HG02623 (cell line): ENCODE measurements around the gene DNAJB8.

Experiments used
- ATAC-seq: cut with Tn5 transposase; IDR thresholded peaks from one replicate; pipeline ENCODE4 v1.9.1; 2021; ENCODE audit warnings: moderate library complexity; ENCODE audit not compliant: unreplicated experiment

Gene DNAJB8

DNA sequence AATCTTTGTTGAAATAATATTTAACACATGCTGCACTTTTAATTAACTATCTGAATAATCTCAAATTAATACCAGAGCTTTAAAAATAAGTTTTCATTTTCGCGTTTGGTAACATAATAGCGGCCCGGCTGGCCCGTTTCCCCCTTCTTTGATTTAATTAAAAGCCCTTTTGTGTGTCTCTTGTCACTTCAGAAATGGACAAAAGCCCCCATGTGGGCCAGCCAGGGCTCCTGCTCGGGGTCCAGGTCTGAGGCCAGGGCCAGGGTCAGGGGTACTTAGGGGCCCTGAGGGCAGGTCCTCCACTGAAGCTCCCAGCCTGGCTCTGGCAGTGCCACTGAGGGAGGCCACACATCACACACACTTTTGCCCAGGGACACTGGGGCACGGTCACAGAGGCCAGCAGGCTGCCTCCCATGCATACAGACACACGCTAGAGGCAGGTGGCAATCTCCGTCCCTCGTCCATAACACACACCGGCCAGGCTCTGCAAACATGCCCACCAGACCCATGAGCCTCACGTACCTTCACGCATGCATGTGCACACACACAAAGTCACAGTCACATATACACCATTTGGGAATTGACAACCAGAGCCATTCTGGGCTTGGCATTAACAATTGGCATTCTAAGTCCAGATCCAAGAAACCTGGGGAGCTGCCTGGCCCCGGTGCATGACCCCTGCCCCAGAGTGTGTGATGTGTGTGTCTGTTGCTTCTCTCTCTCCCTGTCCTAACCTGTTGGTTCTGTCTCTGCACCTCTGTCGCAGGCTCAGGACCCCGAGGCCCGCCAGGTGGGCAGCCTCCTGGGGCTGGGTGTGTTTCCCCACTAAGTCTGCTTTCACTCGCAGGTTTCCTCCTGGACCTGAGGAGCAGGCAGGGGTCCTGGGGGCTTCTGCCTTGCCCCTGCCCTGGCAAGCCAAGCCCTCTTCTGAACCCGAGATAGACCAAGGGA is 38.5 kb downstream of the DNAJB8 start:
- no peak for ATAC-seq

DNA sequence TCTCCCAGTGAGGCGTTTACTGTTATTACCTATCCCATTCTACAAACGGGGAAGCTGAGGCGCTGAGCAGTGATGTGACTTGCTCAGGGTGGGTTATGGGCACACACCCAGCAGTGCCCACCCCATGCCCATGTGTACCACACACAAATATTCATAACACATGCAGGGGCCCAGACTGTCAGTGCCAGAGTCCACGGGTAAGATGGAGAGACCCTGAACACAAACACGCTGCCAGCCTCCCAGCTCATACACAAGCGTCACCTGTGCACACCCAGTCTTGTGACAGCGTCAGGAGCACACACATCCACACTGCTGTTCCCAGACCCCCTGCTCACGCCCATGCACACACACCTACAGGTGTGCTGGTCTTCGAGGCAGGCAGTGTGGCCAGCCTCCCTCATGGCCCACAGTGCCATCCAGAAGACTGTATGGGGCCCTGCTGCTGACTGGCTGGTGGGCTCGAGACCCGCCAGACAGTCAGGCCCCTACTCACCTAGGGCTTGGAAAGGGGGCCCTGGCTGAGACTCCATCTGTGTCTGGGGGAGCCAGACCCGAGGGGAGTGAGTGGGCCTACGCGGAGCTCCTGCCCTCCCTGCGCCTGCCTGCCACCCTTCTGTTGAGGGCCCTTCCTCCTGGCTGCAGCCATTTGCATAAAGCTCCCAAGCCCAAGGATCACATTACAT is 39.4 kb downstream of the DNAJB8 start:
- no peak for ATAC-seq

DNA sequence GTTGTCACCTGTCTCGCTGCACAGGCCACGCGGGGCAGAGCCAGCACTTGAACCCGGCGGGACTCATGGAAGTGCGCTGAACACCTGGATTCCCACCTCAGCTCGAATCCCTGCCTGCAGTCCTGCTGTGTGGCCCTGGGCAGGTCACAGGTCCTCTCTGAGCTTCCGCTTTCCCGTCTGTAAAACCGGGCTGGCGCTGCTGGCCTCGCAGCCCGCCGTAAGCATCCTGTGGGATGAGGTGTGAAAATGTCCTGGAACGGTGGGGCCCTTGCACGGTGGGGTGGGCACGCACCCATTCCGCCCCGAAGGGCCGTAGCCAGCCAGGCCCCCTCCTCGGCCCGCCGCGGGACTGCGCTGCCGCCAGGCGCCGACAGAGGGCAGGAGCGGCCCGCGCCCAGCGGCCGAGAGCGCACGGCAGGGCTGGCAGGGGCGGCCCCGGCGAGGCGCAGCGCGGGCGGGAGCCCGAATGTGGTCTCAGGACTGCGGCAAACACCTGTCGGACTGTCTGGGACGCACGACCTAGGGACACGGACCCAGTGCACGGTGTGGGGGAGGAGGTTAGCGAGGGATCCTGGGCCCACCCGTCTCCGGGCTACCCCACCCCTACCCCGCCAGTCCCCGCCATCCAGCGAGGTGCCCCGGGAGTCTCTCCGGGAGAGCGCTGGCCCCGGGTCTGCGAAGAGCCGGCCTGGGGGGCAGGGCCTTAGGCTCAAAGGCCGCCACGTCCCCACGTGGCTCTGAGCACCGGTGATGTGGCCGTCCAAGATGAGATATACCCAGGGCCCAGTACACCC is 40.4 kb downstream of the DNAJB8 start:
- ATAC-seq = peak; percentile 71

DNA sequence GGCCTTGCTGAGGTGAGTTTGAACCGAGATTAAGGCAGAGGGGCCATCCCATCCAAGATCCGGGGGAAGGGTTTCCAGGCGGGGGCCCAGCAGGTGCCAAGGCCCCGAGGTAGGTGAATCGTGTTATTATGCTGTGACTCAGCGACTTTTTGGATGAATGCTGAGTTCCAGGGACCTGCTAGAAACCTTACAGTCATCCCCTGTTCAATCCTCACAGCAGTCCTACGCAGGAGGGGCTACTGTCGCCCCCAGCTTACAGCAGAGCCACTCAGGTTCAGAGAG is 40.9 kb downstream of the DNAJB8 start:
- ATAC-seq = no peak

DNA sequence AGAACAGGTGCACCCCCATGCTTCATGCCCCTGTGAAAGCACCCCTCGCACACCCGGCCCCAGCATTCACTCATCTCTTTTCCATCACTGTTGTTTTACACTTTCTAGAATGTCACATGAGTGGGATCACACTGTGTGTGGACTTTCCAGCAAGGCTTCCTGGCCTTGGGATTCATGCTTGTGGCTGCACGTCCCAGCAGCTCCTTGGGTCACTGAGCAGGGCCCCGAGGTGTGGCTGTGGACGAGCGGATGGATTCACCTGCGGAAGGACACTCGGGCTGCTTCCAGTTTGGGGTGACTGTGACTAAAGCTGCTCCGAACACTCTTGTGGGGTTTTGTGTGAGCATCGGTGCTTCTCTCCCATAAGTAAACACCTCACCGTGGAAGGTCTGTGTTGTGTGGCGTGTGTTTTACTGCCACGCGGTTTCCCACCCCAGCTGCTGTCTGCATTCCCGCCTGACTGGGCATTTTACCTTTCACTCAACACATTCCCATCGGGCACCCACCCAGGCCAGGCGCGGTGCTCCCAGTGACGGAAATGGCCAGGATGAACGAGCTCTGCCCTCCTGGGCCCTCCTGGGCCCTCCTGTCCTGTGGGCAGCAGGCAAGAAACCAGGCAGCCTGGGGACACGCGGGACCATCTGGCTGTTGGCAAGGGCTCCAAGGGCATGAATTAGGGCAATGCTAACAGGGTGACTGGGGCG is 41.4 kb downstream of the DNAJB8 start:
- no peak for ATAC-seq

DNA sequence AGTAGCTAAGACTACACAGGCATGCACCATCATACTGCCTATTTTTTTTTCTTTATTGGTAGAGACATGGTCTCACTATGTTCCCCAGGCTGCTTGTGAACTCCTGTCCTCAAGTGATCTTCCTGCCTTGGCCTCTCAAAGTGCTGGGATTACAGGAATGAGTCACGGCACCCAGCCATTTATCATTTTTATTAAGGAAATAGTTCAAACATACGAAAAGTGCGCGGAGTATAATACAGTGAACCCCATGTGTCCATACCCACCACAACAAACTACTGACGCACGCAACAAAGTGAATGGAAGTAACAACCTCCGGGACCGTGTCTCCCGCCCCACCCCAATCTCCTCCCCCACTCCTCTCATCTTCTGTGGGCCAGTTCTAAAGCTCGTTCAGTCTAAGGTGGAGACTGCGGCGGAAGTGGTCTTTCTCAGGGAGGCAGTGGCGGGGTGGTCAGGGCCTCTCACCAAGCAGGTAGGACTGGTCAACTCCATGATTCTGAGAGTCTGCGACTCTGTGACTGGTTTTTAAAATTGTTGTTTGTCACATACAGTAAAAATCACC is 42.1 kb downstream of the DNAJB8 start:
- ATAC-seq = no peak

DNA sequence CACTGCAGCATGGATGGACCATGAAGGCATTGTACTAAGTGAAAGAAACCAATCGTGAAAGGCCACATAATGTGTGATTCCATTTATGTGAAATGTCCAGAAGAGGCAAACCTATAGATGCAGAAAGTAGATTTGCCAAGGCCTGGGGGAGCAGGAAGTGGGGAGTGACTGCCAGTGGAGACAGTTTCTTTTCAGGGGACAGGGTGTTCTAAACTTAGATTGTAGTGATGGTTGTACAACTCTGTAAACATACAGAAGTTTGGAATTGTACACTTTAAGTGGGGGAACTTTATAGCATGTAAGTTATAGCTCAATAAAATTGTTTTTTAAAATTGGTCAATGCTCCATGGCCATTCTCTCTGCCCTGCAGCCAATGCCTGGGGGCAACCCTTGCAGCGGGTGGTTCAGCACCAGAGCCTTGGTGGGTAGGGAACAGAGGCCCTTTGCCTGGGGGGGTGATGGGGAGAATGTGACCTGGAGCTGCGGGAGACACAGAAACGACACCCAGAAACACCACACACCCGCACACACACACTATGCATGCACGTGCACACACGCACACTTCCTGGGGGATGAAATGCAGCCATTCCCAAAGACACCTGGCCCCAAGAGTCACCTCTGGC is 43.1 kb downstream of the DNAJB8 start:
- no peak for ATAC-seq

DNA sequence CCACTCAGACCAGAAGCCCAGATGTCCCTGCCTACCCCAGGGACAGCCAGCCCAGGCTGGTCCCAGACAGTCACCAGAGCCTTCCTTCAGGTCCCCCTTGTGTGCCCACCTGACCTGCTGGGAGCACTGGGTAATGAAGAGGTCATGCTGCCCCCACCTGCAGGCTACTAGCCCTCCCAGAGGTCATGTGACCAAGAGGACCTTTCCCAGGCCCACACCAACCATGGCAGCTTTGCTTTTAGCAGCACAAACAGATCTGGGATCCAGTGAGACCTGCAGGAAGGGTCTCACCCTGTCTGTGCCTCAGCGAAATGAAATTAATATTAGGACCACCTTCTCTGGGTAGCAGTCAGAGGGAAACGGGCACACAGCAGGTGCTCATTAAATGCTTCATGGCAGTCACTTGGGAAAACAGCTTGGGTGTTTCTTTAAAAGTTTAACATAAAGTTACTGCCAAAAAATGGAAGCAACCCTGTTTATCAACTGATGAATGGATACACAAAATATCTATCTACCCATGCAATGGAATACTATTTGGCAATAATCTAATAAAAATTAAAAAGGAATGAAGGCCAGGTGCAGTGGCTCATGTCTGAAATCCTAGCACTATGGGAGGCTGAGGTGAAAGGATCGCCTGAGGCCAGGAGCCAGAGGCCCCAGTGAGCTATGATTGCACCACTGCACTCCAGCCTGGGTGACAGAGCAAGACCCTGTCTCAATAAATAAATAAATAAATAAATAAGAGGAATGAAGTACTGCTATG is 43.7 kb downstream of the DNAJB8 start:
- no peak for ATAC-seq

DNA sequence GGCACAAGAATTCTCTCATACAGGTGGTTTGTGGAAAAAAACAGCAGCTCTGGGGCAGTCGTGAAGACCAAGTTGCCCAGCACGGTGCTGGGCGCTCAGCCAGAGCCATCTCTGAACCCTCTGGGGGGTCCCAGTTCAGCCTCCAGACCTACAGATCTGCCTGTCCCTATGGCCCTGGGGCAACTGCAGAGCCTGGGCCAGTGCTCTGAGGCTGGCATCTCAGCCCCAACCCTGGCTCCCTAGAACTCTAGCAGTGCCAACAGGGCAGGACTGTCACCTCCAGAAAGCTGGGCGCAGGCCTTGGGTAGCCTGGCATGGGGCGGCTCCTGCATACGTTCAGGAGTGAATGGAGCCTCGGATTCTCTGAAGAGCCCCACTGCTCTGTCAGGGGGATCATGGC is 44.7 kb downstream of the DNAJB8 start:
- no peak for ATAC-seq

DNA sequence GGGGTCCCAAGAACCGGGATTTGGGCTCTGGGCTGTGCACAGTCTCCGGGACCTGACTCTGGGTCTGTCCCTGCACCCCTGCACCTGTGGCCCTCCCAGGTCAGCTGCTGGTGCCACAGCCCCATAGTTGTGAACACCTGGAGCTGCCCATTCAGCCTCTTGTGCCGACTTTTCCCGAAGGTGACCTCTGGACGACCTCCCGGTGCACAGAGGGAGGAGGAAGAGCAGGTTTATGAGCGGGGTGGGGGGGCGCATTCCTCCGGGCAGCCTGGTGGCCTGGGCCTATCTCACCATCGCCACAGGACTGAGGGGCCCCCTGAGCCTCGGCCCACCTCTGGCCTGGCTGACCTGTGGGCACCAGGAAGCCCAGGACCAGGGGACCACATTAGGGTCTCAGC is 45.3 kb downstream of the DNAJB8 start:
- ATAC-seq = no peak

DNA sequence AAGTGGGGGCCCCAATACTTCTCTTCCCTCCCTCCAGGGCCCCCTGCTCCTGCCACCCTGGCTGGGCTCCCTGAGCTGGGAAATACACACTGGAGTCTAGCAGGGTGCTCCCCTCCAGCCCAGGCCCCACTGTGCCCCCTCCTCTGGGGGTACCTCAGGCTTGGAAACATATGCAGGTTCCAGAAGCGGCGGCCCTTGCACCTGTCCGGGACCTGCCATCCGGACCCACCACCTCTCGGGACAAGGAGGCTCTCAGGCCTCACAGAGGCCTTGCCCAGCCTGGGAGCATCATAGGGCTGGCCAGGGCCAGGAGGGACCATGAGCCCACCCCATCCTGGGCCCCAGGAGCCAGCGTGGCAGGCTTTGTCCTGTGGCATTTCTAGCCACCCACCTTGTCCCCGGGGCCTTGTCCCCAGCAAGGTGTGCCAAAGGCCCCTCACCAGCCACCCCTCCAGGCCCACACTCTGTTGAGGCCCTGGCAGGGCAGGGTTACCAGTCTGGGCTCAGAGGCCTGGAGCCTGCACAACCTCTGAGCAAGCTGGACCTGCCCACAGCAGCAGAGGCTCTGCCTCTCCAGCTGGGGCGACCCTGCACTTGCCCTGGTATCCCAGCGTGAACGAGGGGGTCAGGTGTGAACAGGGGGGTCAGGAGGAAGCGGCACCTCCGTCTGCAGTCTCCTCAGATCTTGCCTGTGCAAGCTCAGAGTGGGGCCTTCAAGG is 45.8 kb downstream of the DNAJB8 start:
- ATAC-seq = no peak

DNA sequence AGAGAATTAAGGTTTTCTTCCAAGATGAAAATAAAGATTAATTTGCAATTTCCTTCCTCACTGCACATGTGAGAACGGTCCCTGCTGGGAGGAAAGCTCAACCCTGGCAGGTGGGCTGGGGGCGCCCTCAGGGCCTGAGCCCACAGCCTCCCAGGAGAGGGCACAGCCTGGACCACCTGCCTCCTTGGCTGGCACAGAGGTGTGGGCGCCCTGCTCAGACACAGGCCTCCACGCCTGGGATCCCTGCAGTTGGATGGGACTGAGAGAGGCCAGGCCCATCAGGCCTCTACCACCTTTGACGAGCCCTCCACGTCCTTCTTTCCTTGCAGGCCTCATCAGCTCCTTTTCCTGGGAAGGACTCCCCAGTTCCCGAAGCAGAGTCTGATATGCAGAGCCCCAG is 46.4 kb downstream of the DNAJB8 start:
- ATAC-seq = no peak

DNA sequence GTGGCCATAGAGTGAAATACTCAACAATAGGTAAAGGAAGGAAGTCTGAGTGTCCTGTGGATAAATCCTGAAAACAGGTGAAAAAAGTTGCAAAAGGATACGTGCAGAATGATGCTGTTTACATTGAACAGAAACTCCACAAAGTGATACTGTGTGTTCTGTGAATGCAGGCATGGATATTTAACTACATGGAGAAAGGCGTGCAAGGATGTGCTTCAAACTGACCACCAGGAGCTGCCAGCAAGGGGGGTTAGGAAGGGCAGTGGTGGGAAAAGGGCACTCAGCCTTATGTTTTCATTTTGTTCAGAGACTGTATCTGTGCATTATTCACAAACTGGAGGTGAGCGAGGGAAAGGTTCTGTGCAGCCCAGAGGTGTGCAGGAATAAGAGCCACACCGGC is 47.4 kb downstream of the DNAJB8 start:
- no peak for ATAC-seq

DNA sequence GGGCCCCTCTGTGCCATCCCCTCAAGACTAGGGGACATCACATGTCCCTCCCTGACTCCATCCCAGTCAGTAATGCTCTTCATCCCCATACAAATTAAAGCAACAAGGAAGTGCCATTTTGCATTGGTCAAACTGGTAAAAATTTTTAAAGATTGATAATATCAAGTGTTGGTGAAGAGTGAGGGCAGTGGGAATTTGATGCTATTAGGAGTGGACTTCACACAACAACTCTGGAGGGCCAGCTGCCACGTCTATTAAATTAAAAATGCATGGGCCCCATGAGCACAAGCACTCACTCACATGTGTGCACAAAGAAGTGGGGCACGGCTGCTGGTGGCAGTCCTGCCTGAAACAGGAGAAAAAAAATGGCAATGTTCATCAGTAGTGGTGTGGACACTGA is 47.8 kb downstream of the DNAJB8 start:
- ATAC-seq = no peak

DNA sequence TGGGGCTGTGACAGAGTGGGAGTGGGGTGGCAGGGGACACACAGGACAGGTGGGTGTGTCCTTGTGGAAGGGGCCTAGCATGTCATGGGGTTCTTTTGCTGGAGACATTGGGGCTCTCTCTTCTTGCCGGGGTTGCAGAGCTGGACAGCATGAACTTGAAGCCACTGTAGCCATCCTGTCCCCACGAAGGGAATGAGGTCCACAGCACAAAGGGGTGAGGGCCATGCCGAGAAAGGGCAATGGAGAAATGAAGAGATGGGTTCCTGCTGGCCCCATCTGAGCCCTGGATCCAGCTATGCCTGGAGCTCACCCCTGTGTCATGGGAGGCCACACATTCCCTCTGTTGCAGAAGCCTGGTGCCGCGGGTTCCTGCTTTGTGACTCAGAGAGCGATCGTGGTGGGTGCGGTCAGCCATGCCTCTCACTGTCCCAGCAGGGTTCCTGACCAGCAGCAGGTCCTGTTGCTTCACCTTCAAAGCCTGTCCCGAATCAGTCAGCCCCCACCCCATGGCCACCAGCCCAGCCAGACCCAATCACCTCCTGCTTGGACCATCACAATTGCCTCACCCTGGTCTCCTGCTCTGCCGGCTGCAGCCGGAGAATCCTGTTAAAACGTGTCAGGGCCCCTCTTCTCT is 50.0 kb downstream of the DNAJB8 start:
- ATAC-seq = no peak

DNA sequence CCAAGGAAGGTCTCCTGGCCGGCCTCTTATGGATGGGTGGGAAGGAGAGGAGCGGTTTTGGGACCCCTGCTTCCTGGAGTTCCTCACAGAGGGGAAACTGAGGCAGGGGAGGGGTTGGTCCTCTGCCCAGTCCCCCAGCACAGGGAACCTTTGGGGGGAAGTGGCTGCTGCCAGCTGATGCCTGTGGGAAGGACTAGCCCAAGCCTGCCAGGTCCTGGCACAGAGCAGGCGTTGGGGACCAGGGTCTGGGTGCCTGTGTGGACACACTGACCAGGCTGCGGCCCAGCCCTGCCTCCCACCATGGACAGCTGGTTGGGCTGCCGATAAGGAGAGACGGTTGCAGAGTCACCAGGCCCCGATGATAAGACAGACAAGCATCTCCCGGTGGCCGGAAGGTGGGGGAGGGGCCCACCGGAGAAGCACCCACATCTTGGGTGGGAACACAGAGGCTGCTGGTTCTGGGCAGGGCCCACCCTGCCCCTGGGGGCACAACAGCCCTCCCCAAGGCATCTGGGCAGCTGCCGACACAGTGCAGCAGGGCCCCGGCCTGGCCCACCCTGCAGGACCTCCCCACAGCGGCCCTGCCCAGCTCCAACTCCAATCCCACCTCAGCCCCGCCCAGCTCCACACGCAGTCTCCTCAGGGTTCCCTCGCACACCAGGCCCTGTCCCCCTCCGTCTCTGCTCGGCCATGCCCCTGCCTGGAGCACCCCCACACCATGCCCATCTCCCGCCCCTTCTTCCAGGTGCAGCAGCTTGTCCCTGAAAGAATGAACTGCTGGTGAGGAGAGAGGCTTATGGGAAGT is 50.7 kb downstream of the DNAJB8 start:
- ATAC-seq = no peak

DNA sequence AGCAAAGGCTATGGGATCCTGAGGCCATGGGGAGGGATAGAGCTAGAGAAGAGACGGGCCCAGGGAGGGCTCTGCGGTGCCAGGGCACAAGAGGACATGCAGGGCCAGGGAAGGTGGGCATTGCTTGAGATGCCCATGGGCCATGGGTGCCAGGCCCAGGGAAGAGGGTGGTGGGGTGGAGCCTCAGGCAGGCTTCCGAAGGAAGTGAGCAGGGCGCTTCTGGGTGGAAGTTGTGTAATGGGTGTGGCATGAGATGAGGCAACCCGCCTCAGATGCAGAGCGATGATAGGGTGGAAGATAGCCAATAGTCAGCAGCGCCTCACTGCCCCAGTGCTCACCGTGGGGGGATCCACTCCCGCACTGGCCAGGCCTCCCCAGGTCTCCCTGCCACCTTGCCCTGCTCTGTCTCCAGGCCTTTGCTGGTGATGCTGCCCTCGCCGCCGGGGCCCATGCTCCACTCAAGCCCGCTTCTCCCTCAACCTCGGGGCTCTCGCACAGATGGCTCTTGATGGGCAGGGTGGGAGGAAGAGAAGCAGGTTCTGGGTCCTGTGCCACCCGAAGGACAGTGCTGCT is 51.4 kb downstream of the DNAJB8 start:
- no peak for ATAC-seq
